Stimulated activated CD8-positive, alpha-beta memory T cell treated with anti-CD3 and anti-CD28 coated beads, Interleukin-15, amount 100 ng/mL, for 24 hours (primary cell): ENCODE results near the gene PACRG.

Source experiments
- DNase-seq: peaks from one replicate; pipeline ENCODE4 v3.0.0-alpha.2; 2020; ENCODE audit warnings: low read depth

PACRG gene

DNA sequence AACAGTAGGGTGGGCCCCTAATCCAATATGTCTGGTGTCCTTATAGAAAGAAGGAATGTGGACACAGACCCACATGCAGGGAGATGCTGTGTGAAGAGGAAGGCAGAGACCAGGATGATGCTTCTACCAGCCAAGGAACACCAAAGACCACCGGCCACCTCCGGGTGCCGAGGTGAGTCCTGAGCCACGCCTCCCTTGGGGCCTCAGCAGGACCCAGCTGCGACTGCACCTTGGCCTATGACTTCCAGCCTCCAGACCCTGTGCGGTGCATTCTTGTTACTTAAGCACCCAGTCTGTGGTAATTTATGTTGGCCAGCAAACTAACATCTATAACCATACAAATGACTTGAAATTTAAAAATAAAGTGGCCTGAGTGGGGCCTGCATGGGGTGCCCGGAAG is 607.3 kb downstream of the PACRG start:
- DNase-seq, result no peak

DNA sequence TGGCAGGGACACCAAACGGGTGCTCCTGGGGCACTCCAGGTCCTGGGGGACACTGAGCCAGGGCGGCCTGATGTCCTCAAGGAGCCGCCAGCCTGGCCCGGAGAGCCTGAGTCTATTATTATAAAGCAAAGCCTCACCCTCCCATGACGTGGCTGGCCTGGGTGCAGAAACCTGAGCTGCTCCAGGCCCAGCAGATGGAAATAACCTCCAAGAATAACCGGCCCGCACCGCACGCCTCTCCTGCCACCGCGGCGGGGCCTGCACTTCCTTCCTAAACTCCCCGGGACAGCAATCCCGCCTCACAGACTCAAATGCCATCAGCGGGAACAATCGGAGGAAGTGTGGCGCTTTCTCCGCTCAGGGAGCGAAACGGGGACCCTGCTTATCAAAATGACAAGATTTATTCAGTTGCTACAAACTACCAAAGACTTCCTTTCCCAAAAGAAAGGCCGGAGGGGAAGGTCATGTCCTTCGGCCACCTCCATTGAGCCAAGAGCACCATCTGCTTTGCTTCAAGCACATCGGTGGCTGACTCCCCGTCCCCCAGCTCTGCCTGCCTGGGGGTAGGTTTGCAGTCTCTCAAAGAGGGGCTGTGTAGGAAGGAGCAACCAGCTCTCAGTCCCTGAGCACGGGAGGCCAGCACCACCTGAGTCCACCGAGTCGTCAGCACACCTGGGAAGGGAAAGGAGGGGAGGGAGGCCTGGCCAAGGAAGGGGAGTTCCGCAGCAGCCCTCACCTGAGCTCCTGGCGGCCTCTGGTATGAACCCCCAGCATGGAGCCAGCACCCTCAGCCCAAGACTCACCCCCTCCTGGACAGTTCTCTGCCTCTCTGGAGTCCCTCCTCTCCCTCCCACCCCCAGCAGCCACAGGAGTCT is 608.1 kb downstream of the PACRG start:
- no peak for DNase-seq

DNA sequence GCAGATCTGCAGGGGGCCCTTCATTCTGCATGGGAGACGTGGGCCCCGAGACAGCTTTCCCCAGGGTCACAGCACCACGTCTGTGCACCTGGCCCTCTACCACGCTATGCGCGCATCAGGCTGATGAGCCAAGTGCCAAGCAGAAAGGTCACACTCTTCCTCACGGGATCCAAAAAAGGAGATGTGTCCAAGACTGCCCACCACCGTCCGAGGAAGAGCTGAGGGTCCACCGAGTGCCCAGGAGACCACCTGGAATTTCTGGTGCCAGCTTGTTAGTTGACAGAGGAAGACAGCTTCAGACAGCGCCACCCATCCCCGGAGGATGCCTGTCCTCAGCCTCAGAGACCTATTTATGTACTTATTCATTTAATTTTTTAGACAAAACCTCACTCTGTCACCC is 609.2 kb downstream of the PACRG start:
- DNase-seq, result no peak

DNA sequence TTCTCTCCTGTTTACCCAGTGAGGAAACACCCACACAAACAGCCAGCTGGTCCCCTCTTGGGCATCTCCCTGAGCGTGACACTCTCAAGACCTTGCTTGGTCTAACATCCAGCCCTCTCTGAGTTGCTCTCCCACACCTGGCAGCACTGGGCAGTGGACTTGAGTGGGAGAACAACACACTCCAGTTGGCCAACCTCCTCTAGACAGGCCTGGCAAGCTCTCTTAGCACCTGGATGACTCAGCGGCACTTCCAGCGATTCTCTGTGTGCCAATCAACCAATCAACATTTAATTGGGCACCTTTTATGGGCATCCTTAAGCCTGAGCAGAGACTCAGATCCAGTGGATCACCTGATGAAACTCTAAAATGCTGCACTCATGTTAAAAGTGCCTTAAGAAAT is 610.2 kb downstream of the PACRG start:
- DNase-seq, result no peak

DNA sequence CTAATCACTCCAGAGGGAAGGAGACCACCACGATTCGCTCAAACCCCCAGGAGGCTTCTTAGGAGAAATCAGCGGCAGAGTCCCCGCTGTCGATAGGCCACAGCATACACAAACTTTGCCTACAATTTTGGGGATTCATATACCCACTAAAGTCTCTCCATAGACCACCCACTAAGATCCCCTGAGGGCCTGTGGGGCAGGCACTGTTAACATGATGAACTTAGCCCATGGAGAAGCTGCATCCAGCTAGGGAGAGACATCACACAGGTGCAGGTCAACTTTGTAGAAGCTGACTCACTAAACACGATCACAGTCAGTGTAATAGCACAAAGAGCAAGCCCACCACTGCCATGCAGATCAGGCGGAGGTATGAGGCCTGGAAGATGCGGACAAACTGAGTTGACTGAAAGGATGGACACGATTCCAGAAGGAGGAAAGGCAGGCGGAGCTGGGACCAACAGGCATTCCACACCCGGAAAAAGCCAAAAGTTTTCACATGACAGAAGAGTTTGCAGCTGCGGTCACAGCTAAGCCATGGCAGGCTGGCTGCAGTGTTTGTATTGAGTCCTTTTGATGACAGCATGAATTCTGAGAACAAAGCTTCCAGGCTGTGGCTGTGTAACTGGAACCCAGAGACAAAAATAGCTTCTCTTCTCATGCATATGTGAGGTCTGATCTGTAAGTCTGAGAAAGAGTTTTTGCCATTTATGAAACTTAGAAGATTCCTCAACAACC is 611.1 kb downstream of the PACRG start:
- DNase-seq, result no peak

DNA sequence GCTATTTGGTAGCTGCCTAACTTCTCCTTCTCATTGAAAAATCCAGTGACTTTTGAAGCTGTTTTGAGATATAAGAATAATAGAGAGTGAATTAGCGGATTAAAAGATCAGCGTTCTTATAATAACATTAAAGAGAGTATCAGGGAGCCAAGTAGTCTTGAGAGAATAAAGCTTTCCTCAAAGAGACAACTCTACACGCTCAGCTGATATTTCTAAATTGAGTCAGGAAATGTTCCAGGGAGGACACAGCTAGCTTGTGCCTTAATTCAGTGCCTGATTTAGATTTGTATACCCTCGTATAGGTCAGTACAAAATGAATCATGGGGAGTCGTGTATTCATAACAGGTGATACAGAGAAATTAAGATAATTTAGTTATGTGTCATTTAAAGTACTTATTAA is 611.7 kb downstream of the PACRG start:
- no peak for DNase-seq

DNA sequence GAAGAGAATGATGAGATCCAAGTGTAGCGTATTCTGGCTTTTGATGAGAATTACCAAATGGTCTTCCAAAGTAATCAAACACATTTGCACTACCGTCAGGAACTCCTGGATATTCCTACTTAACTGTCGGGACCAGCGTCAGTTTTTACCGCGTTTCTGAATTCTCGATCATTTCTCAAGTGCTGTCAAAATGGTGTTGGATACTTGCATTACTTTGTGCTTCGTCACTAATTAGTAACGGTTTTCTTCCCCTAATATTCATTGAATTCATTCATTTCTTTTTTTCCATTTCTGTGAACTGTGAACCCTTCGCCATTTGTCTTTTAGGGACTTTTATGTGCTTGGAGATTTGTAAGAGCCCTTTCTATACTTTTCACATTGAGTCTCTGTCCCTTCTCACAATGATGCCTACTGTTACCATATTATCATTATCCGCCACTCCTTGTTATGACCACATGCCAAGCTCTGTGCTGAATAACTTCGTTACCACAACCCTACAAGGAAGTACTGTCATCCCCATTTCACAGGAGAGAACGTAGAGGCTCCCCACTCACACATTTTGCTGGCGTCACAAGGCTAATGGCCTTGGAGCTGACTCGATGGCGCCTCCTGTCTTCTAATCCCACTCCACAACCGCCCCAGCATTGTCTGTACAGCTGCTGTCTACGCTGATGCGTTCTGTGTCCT is 612.6 kb downstream of the PACRG start:
- DNase-seq, result no peak

DNA sequence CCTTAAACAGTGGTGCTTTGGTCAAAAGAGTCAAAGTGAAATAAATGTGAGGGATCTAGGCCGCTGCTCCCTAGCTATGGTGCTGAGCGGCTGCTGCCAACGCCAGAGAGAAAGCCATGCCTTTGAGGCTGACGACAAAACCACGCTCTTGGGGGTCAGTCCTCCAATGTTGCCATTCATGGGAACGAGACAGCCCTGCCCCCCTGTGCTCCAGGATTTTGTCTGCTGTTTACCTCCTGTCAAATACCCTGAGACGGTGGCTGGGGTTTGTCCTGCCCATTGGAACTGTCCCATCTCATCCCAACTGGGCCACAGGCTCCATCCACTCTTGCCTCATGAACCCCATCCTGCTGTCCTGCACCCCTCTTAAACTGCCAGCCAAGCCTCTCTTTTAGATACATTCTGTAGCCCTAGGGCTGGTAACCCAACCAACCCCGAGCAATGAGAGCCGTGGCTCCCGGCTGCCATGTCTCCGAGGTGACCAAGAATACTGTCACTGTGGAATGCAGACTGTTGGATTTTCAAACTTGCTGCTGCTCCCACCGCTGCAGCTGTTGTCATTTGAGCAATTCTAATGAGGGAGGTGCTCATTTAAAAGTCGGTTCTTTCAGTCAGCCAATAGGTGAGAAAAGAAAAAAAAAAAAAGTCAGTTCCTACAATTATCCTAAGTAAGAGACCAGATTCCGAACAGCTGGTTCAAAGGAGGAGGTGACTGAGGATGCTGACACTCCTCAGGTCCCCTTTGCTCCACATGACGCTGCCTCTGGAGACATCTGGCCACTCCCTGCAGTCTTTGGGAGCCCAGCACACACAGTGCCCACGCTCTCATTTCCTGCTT is 613.7 kb downstream of the PACRG start:
- no peak for DNase-seq

DNA sequence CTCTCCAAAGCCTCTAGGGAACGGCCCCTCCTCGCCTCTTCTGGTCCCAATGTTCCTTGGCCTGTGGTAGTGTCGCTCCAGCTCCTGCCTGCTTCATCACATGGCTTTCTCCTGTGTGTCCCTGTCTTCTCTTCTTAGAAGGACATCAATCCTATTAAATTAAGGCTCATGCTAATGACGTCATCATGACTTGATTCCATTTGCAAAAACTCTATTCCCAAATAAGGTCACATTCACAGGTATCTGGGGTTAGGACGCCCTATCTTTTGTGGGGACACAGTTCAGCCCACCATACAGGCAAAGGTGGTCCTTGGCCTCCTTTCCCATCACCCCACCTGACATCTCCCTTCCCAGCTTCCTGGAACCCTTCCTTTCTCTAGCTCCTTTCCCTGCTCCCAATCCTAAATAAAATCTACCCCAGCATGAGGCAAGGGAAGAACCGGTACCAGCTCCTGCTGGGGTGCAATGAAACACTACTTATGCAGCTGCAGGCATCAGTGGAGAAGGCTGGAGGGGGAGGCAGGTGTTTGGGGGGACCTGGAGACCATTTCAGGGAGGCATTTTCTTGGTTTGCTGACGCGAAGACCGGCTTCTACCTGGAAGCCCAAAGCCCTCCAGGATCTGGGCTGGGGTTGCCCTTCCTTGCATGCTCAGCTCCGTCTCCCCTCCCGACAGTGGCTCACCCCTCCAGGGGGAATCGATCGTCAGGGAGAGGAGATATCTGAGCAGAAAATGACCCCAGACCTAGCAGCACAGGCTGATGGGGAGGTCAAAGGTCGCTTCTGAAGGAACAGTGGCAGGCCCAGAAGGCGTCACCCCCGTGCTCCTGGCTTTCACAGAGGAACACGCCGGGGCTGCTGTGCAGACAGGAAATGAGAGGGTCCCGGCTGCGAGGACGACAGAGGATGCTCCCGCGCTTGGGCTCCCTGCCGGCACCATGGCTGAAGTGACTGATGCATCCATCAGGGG is 615.1 kb downstream of the PACRG start:
- no peak for DNase-seq

DNA sequence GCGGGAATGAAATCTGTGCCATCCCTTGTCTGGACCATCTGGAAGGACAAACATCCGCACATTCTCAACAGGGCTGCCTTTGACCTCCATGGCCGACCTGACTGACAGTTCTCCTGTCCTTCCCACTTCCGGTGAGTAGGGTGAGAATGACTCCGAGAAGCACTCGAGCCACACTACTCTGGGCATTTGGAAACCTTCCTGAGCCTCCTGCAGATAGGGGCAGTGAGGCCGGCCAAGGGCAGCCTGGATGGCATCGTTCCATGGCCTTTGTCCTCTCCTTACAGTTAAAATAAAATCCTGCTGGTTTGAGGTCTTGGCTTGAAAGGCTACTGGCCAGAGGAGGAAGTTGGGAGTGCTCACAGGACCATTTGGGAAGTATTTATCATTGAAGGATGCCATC is 615.8 kb downstream of the PACRG start:
- no peak for DNase-seq

DNA sequence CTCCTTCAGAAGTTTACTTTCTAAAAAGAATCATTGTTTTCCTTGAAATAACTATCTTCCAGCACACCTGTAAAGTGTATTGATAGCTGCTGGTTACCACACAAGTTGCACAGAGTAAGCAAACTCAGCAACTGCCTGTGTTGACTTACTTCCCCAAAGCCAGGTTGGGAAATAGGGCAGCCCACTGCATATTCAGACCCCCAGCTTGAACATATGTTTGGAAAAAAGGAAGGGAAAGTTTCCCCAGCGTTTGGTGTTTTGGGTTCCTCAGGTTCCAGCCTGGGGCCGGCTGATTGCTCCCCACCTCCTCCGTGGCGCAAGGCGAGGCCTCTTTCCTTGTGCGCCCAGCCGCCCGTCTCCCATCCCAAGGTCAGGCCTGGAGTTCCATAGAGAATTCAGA is 616.6 kb downstream of the PACRG start:
- no peak for DNase-seq

DNA sequence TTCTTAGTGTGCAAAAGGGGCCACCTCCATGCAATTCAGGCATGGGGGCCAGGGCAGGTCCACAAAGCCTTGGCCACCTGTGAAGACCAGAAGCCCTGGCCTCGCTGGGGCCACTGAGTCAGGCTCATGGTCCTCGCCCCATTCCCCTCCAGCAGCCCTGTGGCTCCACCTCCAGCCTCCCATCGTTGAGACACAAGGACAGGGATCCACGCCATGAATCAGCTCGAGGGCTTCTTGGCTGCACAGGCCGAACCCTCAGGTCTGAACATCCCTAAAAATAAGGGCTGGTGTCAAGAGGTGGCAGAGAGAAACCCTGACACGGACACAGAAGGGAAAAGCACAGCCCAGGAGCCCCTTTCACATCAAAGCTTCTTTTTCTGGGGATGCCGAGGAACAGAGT is 618.2 kb downstream of the PACRG start:
- DNase-seq, result no peak

DNA sequence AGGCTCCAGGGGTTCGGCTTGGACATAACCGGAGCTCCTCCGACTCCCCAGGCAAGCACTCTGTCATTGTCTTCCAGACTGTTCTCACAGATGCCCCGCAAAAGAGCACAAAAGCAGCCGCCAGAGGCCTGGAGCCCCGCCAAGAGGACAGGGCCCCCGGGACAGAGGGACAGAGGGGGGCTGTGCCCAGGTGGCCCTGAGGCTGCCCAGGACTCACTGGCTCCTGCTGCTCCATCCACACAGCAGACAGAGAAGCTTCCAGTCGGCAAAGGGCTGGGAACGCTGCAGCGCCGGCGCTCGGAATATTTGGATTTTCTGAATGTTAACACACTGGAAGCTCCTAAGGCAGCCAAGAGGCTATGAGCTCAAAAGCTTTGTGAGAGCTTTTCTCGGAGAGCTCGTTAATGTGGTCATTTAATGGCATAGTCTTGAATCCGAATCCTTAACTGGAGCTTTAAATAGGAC is 618.8 kb downstream of the PACRG start:
- DNase-seq, result no peak

DNA sequence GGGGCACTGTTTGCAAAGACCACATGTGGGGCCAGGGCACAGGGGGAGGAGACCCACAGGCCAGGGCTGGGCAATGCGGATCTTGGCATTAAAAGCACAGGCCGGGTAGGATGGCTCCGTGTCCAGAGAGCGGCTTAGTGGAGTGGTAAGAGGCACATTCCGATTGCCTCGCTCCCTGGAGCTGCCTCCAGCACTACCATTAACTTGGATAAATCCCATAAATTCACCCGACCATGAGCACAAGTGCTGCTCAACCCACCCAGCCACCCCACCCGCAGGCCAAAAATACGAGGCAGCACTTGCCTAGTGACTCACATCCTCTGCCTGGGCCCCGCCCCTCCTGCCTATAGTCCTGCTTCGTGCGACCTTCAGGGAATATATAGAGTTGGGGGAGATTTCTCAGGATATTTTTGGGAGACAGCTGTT is 619.3 kb downstream of the PACRG start:
- no peak for DNase-seq

DNA sequence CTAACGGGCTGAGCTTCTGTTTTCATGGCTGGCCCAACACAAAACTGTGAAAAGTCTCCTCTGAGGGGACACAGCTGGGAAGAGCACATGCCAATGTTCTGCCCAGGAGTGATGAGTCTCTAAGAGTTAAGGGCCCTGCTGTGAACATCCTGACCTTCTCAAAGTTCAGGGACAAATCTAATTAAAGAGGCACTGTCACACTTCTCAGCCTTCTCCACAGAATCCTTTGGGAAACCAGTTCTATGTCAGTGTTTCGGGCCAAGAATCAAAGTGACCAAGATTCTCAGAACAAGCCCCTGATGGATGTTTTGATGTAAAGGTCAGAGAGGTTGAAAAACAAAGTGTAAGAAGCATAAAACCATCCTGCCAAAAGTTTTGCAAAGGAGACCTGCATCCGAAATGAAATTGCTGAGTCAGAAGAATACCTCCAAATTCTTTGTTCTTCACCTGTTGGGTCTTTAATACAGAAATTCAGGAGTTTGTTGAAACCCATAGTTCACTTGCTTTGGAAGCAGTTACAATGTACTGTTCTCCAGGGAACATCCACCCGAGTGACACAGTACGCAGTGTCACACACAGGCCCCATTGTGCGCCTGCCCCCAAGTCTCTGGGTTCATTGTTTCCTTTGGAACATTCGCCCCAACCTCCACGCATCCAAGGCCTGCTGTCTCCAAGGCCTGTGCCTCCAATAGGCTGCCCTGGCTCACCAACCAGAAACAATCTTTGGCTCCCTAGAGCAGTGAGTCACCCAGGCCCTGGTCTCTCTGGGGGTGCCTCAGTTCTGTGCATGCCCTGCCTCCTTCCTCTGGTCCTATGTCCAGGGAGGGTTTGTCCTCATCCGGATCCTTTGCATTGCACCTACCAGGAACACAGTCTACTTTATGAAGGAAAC is 621.3 kb downstream of the PACRG start:
- no peak for DNase-seq

DNA sequence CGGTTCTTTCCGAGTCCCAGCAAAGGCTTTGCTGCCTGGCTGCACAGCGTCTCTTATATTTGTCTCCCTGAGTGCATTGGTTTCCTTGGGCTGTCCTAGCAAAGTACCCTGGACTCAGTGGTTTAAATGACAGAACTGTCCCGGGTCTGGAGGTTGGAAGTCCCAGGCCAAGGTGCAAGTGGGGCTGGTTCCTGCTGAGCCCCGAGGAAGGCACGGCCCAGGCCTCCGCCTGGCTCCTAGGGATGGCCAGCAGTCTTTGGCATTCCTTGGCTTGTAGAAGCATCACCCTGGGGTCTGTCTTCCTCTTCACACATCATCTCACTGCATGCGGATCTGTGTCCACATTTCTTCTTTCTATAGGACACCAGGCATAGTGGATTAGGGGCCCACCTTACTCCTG is 621.9 kb downstream of the PACRG start:
- no peak for DNase-seq

DNA sequence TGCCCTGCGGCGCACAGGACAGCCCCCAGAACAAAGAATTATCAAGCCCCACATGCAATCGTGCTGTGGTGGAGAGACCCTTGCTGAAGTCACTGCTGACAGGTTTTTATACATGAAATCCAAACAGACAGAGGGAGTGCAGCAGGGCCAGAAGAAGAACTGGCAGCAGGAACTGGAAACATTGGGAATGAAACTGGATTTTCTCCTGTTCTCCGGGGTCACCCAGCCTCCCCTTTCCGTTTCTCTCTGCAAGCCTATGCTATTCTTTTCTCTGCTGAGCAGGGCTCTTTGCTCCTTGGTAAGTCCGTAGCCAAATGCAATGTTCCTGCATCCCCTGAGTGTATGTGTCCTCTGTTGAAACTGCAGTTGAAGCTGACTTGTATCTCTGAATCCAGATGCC is 623.2 kb downstream of the PACRG start:
- no peak for DNase-seq

DNA sequence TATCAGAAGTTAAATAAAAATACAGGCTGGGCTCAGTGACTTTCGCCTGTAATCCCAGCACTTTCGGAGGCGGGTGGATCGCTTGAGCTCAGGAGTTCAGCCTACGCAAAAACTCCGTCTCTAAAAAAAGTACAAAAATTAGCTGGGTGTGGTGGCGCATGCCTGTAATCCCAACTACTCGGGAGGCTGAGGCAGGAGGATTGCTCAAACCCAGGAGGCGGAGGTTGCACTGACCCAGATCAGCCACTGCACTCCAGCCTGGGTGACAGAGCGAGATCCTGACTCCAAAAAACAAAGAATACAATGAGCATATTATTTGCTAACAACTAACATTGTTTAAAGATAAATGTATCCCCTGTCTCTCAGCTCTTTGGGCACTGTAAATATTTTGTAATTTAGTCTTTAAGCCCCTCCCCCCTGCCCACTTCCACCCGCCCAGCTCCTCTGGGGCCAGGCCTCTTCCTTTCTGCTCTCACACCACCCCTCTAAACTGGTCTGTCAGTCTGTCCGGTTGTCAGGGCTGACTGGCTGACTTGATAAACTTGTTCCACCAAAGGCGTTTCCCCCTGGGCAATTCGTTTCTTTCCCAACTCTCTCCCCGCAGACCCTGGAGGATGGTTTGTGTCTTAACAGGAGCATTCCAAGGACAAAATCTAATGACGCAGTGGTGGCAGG is 624.4 kb downstream of the PACRG start:
- DNase-seq, result no peak

DNA sequence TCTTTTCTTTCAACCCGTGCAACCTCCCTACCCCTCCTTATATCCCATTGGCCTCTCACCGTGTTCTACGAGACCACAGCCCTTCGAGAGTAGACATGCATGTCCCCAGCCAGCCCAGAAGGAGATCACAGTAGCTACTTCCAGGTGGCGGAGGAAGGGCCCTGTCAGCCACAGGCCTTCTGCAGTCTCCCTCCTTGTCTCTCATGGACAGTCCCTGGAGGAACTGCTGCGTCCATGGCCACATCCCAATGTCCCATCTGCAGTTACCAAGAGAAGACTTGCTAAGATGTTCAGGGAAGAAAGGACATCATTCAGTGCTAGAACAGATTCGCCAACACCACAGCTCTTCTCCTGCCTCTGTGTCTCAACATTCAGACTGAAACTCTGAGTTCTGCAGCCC is 625.2 kb downstream of the PACRG start:
- no peak for DNase-seq
